Measurements from ENCODE around the gene ARHGEF10L.

- TF ChIP-seq, protein P1, sequence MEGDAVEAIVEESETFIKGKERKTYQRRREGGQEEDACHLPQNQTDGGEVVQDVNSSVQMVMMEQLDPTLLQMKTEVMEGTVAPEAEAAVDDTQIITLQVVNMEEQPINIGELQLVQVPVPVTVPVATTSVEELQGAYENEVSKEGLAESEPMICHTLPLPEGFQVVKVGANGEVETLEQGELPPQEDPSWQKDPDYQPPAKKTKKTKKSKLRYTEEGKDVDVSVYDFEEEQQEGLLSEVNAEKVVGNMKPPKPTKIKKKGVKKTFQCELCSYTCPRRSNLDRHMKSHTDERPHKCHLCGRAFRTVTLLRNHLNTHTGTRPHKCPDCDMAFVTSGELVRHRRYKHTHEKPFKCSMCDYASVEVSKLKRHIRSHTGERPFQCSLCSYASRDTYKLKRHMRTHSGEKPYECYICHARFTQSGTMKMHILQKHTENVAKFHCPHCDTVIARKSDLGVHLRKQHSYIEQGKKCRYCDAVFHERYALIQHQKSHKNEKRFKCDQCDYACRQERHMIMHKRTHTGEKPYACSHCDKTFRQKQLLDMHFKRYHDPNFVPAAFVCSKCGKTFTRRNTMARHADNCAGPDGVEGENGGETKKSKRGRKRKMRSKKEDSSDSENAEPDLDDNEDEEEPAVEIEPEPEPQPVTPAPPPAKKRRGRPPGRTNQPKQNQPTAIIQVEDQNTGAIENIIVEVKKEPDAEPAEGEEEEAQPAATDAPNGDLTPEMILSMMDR (IDR thresholded peaks at IDR 0.05) = no peak
- TF ChIP-seq EP300 (IDR thresholded peaks at IDR 0.05) = no peak
These were observed 161.7 kb downstream of the ARHGEF10L start for GRCh38 chr1:17700945-17701810.
